ENCODE results near the gene PAXIP1.
"Not testable (repeated sequence)": the region's sequence is repeated elsewhere in the genome, so short reads cannot be mapped to it uniquely, and the experiment has no call there.

Gene PAXIP1

DNA sequence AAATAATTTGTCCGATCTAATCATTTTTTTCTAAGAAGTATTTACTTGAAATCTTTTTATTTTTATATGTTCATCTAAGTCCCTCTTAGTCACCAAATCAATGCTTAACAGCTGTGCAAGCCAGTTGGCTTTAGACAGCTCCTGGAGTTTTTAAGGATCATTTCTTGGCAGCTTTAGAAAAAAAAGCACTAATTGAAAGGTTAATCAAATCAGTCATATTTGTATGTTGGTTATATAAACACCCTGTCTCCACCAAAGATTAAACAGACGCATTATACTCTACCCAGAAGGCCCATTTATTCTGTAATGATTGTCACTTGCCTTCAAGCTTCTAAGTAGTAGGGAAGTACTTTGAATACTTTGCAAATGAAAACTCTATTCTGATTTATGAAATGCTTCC lies 60.2 kb downstream of the PAXIP1 start:
- no peak for DNase-seq

GRCh38 chr7:154937837-154938236 lies 65.1 kb downstream of the PAXIP1 start:
- DNase-seq = no peak

DNA sequence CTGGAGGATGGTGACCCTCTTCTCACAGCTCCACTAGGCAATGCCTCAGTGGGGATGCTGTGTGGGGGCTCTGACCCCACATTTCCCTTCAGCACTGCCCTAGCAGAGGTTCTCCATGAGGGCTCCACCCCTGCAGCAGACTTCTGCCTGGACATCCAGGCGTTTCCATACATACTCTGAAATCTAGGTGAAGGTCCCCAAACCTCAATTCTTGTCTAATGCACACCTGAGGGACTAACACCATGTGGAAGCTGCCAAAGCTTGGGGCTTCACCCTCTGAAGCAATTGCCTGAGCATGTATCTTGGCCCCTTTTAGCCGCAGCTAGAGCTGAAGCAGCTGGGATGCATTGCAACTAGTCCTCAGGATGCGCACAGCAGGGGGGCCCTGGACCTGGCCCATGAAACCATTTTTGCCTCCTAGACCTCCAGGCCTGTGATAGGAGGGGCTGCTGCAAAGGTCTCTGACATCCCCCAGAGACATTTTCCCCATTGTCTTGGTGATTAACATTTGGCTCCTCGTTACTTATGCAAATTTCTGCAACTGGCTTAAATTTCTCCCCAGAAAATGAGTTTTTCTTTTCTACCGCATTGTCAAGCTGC lies 68.5 kb downstream of the PAXIP1 start:
- not testable (repeated sequence) for DNase-seq

GRCh38 chr7:154931906-154932305 lies 71.0 kb downstream of the PAXIP1 start:
- DNase-seq = no peak

DNA sequence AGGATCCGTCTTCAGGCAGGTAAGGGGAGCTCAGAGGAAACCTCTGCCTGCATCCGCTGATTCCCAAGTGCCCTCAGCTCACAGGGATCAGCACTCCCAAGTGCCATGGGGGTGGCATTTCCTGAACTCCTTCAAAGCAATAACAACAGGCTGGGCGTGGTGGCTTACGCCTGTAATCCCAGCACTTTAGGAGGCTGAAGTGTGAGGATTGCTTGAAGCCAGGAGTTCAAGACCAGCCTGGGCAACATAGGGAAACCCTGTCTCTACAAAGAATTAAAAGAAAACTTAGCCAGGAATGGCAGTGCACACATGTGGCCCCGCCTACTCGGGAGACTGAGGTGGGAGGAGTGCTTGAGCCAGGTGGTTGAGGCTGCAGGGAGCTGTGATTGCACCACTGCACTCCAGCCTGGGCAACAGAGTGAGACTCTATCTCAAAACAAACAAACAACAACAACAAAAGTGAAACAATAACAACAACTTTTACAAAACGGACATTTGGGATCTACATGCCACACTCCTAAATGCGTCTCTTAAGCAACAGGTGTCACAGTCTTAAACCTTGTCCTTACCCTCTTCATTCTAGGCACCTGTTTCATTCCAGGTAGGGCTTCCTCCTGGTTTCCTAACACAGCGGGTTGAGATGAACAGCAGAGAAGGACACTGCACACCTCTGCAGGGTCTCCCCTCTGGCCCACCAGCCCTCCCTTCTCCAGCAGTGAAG lies 73.8 kb downstream of the PAXIP1 start:
- DNase-seq = no peak

DNA sequence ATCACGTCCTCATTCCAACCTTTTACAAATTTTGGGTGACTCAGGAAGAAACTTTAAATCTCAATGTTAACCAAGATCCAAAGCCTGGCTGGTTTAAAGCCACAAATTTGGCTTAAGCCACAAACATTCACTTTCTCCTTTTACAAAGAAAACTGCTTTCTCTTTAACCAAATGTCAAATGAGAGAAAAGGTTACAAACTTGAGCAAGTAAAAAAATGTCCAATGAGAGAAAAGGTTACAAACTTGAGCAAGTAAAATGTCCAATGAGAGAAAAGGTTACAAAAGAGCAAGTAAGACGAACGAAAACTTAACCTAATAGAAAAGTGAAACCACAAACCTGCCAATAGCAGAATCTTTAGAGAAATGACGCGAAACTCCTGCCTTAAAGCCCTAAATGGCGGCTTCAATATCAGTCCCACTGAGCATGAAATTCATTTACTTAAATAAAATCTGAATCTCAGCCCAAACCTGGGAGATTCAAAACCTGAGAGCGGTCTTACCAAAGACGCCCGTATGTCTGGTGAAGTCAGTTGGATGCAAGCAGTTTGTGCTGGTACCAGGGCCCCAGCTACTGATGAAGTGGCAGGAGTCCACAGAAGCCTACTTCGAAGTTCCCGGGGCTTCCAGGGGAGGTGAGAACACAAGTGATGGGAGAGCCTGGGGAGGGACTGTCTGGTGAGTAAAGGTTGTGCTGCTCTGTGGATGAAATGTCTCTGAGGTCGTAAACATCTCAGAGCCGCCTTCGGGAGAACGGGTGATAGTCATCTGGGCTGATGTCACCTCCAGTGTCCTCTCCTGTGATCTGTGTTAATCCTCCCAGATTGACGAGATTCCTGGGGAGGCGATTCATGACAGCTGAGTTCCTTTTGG lies 74.6 kb downstream of the PAXIP1 start:
- peak; percentile 44 to 97 for DNase-seq

DNA sequence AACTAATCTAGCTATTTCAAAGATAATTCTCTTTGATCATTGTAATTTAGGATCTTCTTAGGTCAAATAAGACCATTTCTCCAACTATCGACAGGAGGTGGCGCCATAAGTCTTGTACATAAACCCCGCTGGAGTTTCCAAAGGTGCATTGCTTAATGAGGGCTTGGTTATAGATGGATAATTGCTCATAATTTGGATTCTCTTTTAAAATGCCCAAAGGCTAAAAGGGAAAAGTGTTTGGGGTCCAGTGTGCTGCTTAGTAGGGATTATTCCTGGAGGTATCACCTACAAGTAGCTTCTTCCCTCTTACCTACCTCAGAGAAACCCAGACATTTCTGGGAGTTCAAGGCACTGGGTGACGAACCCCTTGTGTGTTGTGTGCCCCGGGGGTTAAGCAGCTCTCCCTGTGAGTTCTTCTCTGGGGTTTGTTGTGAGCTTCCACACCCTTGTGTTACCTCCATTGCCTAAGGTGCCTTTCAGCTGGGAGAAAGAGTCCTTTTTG lies 75.2 kb downstream of the PAXIP1 start:
- peak; percentile 78 to 82 for DNase-seq

DNA sequence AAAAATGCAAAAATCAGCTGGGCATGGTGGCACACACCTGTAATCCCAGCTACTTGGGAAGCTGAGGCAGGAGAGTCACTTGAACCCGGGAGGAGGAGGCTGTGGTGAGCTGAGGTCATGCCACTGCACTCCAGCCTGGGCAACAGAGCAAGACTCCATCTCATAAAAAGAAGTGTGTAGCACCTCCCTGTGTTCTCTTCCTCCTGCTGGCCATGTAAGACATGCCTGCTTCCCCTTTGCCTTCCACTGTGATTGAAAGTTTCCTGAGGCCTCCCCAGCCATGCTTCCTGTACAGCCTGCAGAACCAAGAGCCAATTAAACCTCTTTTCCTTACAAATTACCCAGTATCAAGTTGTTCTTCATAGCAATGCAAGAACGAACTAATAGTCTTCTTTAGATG lies 80.5 kb downstream of the PAXIP1 start:
- DNase-seq = not testable (repeated sequence)

DNA sequence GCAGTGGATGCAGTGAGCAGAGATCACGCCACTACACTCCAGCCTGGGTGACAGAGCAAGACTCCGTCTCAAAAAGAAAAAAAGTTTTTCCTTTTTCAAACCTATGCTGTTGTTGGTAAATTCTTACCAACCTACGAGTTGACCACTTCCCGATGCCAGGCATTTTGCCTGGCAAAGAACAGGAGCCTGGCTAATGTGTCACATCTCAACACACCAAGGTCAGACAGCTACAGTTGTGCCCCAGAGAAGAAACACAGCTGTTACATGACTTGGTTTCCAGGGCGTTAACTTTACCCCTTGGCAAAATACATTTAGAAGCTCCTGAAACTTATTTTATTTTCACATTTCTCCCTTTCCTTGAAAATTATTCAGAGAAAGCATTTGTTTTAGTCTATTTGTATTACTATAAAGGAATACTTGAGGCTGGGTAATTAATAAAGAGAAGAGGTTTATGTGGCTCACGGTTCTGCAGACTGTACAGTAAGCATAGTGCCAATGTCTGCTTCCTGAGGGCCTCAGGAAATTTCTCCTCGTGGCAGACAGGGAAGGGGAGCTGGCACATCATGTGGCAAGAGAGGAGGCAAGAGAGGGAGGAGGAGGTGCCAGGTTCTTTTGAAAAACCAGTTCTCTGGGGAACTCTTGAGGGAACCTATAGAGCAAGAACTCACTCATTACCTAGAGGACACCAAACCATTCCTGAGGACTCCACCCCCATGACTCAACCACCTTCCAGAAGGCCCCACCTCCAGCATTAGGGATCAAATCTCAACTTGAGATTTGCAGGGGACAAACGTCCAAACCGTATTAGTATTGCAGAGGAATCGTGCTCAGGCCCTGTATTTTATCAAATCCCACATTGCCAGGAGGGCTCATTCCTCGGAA lies 83.3 kb downstream of the PAXIP1 start:
- no peak for DNase-seq

GRCh38 chr7:154918741-154919140 lies 84.2 kb downstream of the PAXIP1 start:
- no peak for DNase-seq

DNA sequence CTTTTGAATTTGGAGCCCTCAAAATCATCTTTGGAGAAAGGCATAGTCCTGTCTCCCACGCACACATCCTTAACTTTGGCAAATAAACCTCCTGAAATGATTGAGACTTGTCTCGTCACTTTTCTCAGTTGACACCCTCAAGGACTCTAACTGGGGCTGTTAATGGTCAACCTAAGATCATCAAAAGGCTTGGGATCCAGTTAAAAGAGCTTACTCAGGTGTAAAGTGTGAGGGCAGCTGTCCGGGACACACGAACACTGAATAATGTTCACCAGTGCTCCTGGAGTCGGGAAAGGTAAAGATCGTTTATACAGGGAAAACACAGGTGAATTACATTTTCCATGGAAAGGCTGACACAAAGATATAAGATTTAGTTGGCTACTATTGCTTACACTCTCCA lies 84.7 kb downstream of the PAXIP1 start:
- DNase-seq = no peak

DNA sequence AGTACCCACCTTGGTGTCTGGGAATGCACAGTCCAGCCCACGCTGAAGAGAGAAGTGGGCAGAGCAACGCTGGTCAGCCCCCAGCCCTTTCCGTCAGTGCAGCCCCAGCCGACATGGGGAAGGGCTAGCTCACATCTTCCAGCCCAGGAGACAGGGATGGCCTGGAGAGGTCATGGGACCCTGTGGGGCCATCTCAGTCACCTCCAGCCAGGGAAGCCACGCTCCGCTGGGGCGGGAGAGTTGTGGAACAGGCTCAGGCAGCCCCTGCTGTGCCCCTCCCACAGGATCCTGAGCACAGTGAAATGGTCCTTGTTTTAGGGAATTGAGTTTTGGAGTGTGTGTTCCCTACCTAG lies 85.1 kb downstream of the PAXIP1 start:
- DNase-seq = no peak

DNA sequence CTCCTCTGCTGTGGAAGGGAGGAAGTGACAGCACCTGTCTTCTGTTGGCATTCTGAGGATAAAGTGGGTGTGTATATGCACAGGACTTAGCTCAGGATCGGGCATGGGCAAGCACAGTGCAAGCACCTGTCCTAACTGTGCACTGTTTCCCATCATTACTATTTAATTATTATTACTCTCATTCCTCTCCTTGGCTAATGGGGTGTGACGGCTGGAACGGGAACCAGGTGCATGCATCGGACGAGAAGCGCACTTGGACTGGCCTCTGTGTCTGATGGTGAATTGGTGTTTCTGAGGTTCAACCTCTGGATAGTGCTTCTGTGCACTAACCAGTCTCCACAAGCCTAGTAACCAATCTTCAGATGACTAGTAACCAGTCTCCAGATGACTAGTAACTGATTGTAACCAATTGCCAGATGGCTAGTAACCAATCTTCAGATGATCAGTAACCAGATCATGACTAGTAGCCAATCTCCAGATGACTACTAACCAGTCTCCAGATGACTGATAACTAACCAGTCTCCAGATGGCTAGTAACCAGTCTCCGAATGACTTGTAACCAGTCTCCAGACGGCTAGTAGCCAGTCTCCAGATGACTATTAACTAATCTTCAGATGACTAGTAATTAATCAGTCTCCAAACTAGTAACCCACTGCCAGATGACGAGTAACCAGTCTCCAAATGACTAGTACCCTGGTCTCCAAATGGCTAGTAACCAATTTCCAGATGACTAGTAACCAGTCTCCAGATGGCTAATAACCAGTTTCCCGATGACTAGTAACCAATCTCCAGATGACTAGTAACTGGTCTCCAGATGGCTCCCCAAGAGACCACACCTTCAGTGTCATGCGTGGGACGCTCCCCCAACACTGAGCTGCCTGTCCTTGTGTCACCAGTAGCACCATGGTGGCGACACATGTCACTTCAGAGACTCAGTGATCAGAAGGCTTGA lies 85.8 kb downstream of the PAXIP1 start:
- no peak for DNase-seq

GRCh38 chr7:154916381-154916780 lies 86.5 kb downstream of the PAXIP1 start:
- no peak for DNase-seq

DNA sequence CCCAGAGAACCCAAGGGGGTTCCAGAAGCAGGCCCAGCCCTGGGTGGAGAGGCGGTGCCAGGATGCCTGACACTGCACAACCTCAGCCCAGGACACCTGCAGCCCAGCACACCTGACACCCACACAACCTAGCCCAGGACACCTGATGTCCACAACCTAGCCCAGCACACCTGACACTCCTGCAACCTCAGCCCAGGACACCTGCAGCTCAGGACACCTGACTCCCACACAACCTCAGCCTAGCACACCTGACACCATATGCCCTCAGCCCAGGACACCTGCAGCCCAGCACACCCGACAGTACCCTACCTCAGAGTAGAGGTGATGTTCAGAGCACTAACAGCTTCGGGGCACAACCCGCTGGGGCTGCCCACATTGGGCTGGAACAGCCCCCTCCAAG lies 87.3 kb downstream of the PAXIP1 start:
- DNase-seq = no peak

DNA sequence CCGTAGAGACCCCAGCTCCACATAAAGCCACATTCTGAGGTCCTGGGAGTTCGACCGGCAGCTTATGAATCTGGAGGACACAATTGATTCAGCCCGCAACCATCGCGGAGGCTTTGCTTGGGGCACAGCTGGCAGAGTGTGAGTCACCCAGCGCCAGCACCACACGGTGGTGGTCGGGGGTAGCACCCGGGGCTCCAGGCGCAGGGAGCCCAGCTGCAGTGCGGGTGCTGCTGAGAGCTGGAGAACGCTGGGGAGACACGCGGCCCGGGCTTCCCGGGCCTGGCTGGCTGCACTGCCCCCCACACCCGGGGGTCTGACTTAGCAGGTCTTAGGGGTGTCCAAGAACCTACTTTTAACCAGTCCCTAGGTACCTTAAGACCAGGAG lies 87.9 kb downstream of the PAXIP1 start:
- no peak for DNase-seq

DNA sequence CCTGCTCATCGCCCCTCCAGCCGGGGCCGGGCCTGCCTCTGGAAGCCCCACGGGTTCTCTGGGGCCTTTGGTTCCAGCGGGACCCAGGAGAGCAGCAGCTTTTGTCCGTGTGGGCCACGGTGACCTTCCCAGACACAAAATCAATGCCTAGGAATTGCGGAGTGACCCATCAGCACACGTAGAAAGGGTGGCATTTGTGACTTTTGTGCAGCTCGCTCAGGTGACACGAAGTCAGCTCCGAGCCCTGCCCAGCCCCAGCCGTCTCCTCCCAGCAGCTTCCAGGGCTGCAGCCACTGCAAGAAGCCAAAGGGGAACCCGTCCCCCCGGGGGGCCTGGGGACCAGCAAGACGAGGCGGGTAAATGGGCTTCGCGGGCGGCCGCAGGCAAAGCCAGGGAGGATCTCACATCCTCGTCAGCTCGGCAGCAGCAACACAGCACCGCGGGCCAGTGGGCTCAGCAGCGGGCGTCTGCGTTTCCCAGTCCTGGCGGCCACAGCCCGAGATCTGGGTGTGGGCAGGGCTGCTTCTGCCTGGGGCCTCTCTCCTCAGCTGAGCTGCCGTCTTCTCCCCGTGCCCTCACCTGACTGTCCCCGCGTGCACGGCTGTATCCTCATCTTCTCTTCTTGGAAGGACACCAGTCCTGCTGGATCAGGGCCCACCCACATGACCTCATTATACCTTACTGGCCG lies 88.5 kb downstream of the PAXIP1 start:
- DNase-seq = no peak

DNA sequence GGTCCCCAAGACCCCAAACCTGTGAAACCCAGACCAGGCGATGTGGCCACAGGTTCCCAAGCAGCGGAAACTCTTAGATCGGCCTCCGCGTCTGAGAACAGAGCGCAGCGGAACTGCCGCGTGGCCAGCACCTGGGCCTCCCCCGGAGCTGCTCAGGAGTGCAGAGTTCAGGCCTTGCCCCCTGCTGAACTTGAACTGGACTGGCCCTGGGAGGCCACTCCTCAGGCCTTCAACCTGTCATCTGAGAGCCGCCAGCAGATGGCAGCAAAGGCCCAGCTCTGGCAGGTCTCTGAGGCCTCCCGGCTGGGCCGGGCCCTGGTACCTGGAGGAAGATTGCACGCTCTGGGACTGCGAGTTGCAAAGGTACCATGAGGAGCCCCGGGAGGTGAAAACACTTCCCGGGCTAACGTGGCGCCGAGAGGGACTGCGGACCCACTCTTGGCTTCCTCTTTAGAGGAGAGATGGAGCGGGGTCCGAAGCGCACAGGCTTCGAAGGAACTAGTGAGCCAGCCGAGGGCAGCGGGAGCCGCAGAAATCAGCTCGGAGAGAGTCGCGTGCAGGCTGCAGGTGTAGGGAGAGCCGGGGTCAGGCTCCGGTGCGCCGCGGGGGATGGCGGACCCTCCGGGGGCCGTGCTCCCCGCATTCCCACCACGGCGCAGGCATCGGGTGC lies 89.2 kb downstream of the PAXIP1 start:
- peak; percentile 82 to 87 for DNase-seq

DNA sequence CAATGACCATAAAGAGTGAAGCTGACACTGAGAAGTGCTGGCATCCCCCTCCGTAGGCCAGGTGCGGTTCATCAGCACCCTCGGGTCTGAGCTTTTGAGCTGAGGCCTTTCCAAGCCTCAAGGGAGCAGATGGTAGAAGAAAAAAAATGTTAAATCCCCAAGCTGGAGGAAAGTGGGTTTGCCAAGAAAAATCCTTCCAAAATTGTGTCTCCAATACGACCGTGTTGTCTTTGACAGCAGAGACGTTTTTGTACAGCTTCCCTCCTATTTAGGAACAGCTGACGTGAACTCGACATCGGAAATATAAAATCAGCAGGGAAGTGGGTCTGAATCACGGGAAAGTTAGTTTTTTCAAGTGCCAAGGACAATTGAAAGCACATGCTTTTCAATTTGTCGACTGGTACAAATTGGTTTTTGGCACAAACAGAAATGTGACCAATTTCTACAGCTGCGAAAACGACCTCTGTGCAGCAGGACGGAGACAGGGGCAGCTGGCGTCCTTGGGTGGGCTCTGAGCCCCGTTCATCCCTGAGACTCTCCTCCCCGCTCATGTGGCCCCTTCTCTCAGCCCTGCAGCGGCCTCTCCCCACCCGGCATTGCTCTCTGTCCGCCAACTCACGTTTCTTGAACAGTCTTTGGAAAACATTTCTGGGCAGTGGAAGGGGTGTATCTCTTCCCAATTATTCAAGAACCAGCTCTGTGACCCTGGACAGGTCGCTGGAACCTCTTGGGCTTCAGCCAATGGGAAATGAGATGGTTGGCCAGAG lies 89.9 kb downstream of the PAXIP1 start:
- no peak for DNase-seq
